ENCODE measurements around the gene RAC2.

DNA sequence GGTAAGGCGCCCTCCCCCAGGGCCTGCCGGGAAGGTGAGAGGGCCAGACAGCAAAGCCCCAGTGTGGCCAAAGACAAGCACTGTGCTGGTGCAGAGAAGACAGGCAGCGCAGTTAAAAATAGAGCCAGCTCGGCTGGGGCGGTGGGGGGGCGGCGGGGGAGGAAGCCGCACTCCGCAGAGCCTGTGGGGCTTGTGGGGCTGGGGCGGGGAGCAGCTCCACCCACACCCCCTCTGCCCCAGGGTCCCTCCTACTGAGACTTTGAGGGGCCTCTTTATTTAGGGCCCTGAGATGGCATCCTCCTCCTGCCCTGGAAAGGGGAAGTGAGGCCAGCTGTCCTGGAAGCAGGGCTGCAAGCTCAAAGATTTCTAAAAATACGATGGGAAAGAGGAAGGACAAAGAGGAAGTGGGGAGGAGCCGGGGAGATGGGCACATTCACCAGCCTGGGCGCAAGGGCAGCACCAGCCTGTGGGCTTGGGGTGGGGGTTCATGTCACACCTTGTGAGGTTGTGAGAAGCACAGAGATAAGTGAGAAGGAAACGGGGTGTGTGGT, 40.8 kb upstream of the RAC2 start:
- no peak for TF ChIP-seq SP2 (IDR thresholded peaks at IDR 0.05; ENCODE audit: low read length)
- TF ChIP-seq, protein P1, sequence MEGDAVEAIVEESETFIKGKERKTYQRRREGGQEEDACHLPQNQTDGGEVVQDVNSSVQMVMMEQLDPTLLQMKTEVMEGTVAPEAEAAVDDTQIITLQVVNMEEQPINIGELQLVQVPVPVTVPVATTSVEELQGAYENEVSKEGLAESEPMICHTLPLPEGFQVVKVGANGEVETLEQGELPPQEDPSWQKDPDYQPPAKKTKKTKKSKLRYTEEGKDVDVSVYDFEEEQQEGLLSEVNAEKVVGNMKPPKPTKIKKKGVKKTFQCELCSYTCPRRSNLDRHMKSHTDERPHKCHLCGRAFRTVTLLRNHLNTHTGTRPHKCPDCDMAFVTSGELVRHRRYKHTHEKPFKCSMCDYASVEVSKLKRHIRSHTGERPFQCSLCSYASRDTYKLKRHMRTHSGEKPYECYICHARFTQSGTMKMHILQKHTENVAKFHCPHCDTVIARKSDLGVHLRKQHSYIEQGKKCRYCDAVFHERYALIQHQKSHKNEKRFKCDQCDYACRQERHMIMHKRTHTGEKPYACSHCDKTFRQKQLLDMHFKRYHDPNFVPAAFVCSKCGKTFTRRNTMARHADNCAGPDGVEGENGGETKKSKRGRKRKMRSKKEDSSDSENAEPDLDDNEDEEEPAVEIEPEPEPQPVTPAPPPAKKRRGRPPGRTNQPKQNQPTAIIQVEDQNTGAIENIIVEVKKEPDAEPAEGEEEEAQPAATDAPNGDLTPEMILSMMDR (IDR thresholded peaks at IDR 0.05; ENCODE audit: control extremely low read depth in 1 of 3, insufficient read depth in 1 of 3, low read depth in 1 of 3, low read length in 3 of 3) = no peak
- TF ChIP-seq CHD1 (IDR thresholded peaks at IDR 0.05; ENCODE audit: low read depth, low read length) = no peak
- no peak for TF ChIP-seq EP300 (IDR thresholded peaks at IDR 0.05; ENCODE audit: borderline replicate concordance in 1 of 2, low read depth in 2 of 2, low read length in 2 of 2)
- TF ChIP-seq BCL11A (IDR thresholded peaks at IDR 0.05; ENCODE audit: low read depth in 2 of 2, low read length in 2 of 2) = no peak
- TF ChIP-seq, protein P2, sequence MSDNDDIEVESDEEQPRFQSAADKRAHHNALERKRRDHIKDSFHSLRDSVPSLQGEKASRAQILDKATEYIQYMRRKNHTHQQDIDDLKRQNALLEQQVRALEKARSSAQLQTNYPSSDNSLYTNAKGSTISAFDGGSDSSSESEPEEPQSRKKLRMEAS (IDR thresholded peaks at IDR 0.05) = no peak
- no peak for TF ChIP-seq CEBPB (IDR thresholded peaks at IDR 0.05; ENCODE audit: low read depth, low read length)
- TF ChIP-seq POLR2A (IDR thresholded peaks at IDR 0.05; ENCODE audit: control extremely low read depth in 1 of 2, low read depth in 2 of 2, low read length in 2 of 2) = no peak
- TF ChIP-seq BRCA1 (IDR thresholded peaks at IDR 0.05; ENCODE audit: low read depth, low read length) = no peak
- TF ChIP-seq EGR1 (IDR thresholded peaks at IDR 0.05; ENCODE audit: borderline replicate concordance, low read depth, low read length) = no peak
- no peak for TF ChIP-seq JUND (IDR thresholded peaks at IDR 0.05; ENCODE audit: low read length)
- no peak for TF ChIP-seq YY1 (IDR thresholded peaks at IDR 0.05; ENCODE audit: low read depth, low read length)
- TF ChIP-seq POLR2AphosphoS5 (IDR thresholded peaks at IDR 0.05; ENCODE audit: low read depth, low read length) = no peak
